ENCODE measurements around the gene SOX6. TPM values are rescaled to one million over a fixed set of nuclear protein-coding genes. Genes with fewer than 3 reads are reported as not detected.
"Not testable (repeated sequence)": the region's sequence is repeated elsewhere in the genome, so short reads cannot be mapped to it uniquely, and the experiment has no call there.

Gene SOX6
- total RNA-seq, 2 donors from 2014 or later = 3.1 to 15.5 TPM

DNA sequence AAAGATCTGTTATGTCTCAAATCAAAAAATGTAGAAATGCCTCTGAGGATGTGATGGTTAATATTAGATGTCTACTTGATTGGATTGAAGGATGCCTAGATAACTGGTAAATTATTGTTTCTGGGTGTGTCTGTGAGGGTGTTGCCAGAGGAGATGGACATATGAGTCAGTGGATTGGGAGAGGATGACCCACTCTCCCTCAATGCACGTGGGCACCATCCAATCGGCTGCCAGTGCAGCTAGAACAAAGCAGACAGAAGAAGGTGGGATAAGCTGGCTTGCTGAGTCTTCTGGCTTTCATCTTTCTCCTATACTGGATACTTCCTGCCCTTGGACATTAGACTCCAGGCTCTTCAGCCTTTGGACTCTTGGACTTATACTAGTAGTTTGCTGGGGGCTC is 430.3 kb downstream of the SOX6 start:
- no peaks in the 10 kb centered on the region for H3K36me3 ChIP-seq
- intact Hi-C loops (cut with DNase I) = no loop called here
- H3K27ac ChIP-seq = no peak overlapping the region
- no peaks in the 10 kb centered on the region for H3K9me3 ChIP-seq
- H3K27me3 ChIP-seq (replicated peaks; ENCODE audit: insufficient read depth) = no peaks in the 10 kb centered on the region
- TF ChIP-seq POLR2AphosphoS5 (IDR thresholded peaks at IDR 0.05) = no peak
- no peak for TF ChIP-seq POLR2A (IDR thresholded peaks at IDR 0.05)
- TF ChIP-seq, protein P1, sequence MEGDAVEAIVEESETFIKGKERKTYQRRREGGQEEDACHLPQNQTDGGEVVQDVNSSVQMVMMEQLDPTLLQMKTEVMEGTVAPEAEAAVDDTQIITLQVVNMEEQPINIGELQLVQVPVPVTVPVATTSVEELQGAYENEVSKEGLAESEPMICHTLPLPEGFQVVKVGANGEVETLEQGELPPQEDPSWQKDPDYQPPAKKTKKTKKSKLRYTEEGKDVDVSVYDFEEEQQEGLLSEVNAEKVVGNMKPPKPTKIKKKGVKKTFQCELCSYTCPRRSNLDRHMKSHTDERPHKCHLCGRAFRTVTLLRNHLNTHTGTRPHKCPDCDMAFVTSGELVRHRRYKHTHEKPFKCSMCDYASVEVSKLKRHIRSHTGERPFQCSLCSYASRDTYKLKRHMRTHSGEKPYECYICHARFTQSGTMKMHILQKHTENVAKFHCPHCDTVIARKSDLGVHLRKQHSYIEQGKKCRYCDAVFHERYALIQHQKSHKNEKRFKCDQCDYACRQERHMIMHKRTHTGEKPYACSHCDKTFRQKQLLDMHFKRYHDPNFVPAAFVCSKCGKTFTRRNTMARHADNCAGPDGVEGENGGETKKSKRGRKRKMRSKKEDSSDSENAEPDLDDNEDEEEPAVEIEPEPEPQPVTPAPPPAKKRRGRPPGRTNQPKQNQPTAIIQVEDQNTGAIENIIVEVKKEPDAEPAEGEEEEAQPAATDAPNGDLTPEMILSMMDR (IDR thresholded peaks at IDR 0.05) = no peak
- no peak overlapping the region for H3K4me3 ChIP-seq
- no peaks in the 10 kb centered on the region for H3K4me1 ChIP-seq (replicated peaks)
- no peak for DNase-seq (ENCODE audit: low spot score)
- WGBS = 78% methylated on average over 2 of the region's 2 CpGs

GRCh38 chr11:15923183-15923582 is 433.2 kb downstream of the SOX6 start:
- intact Hi-C loops (cut with DNase I) = no loop called here
- Histone ChIP-seq H3K4me1 (replicated peaks) (no peaks in the 10 kb centered on the region), H3K27ac (no peak overlapping the region), H3K9me3 (no peaks in the 10 kb centered on the region), H3K36me3 (no peaks in the 10 kb centered on the region), H3K4me3 (no peak overlapping the region), H3K27me3 (replicated peaks; ENCODE audit: insufficient read depth) (no peaks in the 10 kb centered on the region)
- DNase-seq (ENCODE audit: low spot score) = no peak
- TF ChIP-seq POLR2AphosphoS5 (IDR thresholded peaks at IDR 0.05) = no peak
- TF ChIP-seq, protein P1 (IDR thresholded peaks at IDR 0.05) = no peak
- no peak for TF ChIP-seq POLR2A (IDR thresholded peaks at IDR 0.05)
- 72% methylated on average over 2 of the region's 2 CpGs for WGBS

DNA sequence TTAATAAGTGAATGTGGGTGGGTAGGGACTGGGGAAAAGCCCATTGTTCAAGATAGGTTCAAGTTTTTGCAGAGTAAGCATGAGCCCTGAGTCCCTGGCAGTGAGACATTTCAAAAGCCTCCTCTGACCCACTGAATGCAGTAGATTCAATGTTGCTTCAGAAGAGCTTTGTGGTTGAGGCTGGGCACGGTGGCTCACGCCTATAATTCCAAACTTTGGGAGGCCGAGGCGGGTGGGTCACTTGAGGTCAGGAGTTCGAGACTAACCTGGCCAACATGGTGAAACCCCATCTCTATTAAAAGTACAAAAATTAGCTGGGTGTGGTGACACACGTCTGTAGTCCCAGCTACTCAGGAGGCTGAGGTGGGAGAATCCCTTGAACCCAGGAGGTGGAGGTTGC is 433.6 kb downstream of the SOX6 start:
- intact Hi-C loops (cut with DNase I); H3K4me1 ChIP-seq (replicated peaks); H3K27ac ChIP-seq; H3K36me3 ChIP-seq; DNase-seq (ENCODE audit: low spot score); H3K27me3 ChIP-seq (replicated peaks; ENCODE audit: insufficient read depth); H3K9me3 ChIP-seq; H3K4me3 ChIP-seq: not testable (repeated sequence)
- 95% methylated on average over 6 of the region's 6 CpGs for WGBS

DNA sequence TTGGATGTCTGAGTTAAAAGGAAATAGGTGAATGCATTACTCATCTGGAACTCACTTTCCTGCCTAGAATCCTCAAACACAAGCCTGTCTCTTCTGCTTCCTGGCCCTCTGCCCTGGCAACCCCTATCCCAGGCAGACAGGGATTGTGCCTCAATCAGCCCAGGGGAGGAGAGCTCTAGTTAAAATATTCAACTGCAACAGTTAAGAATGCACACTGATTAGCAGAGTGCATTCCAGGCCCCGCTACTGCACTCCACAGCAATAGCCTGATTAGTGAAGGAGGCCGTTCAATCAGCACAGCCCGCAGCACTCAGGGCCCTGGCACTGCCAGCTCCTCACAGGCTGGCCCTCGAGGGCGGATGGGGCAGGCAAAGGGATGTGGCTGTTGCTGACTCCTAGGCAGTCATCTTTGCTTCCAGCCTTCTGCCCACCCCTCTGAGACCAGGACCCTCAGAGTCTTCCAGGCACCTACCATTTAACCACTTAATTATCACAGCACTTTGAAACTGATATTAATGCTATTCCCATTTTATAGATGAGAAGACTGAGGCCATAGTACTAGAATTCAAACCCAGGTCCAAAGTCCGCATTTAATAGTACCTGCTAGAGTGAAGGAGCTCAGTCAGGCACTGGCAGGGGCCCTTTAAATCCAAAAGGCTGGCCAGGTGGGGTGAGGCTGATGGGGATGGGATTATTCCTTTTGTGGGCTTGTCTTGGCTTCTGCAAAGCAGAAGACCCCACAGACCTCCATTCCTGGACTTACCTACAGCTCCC is 435.3 kb downstream of the SOX6 start:
- no peak for TF ChIP-seq POLR2AphosphoS5 (IDR thresholded peaks at IDR 0.05)
- no peak for TF ChIP-seq POLR2A (IDR thresholded peaks at IDR 0.05)
- TF ChIP-seq, protein P1 (IDR thresholded peaks at IDR 0.05) = no peak
- Histone ChIP-seq H3K4me1 (replicated peaks) (no peaks in the 10 kb centered on the region), H3K9me3 (no peaks in the 10 kb centered on the region)

GRCh38 chr11:15918674-15919073 is 437.7 kb downstream of the SOX6 start:
- H3K9me3 ChIP-seq = no peaks in the 10 kb centered on the region
- TF ChIP-seq, protein P1 (IDR thresholded peaks at IDR 0.05) = no peak
- no peak overlapping the region for H3K27ac ChIP-seq
- H3K27me3 ChIP-seq (replicated peaks; ENCODE audit: insufficient read depth) = no peaks in the 10 kb centered on the region
- no peaks in the 10 kb centered on the region for H3K4me1 ChIP-seq (replicated peaks)
- H3K4me3 ChIP-seq = no peak overlapping the region
- intact Hi-C loops (cut with DNase I) = no loop called here
- 52% methylated on average over 1 of the region's 1 CpG for WGBS
- no peak for DNase-seq (ENCODE audit: low spot score)
- H3K36me3 ChIP-seq = no peaks in the 10 kb centered on the region

More for the DNA sequence above, 435.3 kb downstream of the SOX6 start:
- no peak overlapping the region for H3K4me3 ChIP-seq
- DNase-seq (ENCODE audit: low spot score) = no peak
- no peak overlapping the region for H3K27ac ChIP-seq
- intact Hi-C loops (cut with DNase I) = no loop called here
- H3K27me3 ChIP-seq (replicated peaks; ENCODE audit: insufficient read depth) = no peaks in the 10 kb centered on the region
- WGBS = 78% methylated on average over 6 of the region's 6 CpGs
- no peaks in the 10 kb centered on the region for H3K36me3 ChIP-seq

Data from prostate gland (tissue), 2 donors.